GM18907 (cell line): ENCODE measurements around the gene AUNIP.

Experiments
- ATAC-seq: cut with Tn5 transposase; IDR thresholded peaks from one replicate; pipeline ENCODE4 v1.9.1; 2021; ENCODE audit warnings: mild to moderate bottlenecking, moderate library complexity; ENCODE audit not compliant: unreplicated experiment

AUNIP gene

GRCh38 chr1:25813071-25813733 lies 46.1 kb downstream of the AUNIP start:
- ATAC-seq: no peak

DNA sequence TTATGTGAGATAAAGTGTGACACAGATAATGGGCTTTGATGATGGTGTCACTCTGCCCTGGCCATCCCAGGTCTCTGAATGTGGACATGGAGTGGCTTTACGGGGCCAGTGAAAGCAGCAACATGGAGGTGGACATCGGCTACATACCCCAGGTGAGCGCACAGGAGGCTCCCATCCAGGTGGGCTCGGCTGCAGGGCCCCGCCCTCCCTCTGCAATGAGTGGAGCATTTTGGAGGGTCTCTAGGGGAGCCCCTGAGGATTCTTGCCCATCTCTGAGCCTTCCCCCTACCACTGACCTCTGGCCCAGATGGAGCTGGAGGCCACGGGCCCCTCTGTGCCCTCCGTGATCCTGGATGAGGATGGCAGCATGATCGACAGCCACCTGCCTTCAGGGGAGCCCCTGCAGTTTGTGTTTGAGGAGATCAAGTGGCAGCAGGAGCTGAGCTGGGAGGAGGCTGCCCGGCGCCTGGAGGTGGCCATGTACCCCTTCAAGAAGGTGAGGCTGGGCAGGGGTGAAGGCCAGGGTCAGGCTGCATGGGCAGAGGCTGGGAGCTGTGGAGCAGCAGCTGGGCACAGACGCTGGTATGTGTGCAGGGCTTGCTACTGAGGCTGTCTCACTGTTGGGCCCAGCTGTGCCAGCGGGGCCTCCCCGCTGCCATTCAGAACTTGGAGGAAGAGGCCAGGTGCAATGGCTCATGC lies 47.7 kb downstream of the AUNIP start:
- no peak for ATAC-seq

DNA sequence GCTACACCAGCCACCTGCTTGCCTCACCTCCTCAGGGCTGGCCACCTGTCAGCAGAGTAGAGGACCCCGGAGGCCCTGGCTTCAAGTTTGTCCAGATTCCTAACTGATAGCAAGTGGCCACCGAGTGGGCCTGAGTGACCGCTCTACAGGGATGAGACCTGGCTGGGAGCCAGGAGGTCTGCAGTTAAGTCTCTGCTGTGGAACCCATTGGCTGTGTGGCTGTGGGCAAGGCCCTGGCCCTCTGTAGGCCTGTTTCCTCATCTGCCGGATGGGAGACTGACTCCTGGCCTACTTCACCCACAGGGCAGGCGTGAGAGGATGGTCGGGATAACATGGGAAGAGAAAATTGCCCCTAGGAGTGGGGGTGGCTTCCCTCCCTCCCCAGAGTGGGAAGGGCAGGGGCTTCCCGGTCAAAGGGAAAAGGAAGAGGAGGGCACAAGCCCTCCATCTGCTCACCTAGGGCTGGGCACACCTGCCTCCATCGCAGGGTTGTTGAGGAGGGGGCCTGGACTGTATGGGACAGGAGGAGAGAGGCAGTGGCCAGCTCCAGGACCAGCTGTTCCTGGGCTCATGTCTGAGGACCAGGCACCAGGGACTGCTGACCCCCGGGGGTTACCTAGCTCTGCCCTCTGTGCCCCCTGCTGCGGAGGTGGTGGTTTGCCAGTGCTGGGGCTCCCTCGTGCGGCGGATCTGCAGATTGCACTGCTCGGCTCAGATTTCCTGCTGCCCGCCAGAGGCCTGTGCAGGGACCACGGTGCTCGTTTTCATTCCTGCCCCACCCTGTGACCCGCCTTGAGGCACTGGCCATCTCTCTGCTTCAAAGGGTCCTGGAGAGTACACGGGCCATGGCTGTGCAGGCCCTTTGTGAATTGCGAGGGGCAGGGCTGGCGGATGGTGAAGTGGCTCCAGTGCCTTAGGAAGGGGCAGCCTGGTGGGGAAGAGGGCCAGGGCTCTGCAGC lies 48.6 kb downstream of the AUNIP start:
- no peak for ATAC-seq

- no peak for ATAC-seq
These were observed 49.3 kb downstream of the AUNIP start for GRCh38 chr1:25809929-25810328.

GRCh38 chr1:25809283-25809926 lies 49.9 kb downstream of the AUNIP start:
- ATAC-seq: no peak

- no peak for ATAC-seq
These were observed 50.6 kb downstream of the AUNIP start for GRCh38 chr1:25808481-25809244.

DNA sequence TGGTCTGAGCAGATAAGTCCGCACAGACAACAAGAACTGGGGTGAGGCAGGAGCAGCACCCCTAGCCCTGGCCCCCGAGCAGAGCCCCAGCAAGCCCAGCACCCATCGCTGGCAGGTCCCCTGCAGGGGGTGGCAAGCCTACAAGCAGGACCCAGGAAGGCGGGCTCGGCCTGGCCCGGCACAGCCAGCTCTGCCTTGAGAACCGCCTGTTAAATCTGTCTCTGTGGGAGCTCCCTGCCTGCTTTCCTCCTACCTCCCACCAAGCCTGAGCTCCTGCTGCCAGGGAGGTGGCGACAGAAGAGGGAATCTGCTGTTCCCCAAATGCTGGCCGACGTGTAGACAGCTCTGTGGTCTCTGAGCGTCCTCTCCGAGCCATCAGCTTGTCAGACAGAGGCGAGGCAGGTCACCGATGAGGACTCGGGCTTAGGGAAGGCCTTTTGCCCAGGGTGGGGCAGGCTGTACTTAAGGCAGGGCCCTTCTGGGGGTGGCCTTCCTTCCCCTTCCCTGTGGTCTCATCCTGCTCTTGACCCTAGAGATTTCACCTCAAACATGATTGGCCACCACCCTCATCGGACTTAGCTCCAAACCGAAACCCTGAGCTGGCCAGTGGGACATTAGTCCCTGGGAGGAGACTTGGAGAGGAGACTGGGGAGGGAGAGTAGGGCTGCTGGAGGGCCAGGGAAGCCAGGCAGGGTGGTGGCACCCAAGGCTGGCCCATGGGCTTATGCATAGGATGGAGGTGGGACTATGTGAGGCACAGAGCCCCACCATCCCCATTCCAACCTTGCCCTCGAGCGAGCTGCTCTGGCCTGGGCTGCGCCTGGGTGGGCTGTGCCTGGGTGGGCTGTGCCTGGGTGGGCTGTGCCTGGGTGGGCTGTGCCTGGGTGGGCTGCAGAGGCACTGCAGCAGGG lies 51.5 kb downstream of the AUNIP start:
- no peak for ATAC-seq

DNA sequence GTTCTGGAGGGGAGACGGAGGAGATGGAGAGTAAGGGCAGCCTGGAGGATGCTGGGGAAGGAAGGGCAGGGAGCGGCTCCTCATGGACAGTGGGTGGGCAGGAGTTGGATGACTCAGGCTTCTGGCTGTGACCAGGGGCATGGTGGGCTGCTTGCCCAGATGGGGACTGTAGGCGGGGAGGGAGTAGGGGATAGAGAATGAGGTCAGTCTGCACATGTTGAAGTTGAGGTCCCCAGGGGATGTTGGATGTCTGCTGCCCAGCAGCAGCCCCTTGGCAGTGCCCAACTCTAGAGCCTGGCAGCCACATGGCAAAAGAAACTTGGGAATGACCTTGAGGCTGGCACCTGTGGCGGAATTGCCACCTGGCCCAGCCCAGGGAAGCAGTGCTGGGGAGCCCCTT lies 52.8 kb downstream of the AUNIP start:
- ATAC-seq: no peak

DNA sequence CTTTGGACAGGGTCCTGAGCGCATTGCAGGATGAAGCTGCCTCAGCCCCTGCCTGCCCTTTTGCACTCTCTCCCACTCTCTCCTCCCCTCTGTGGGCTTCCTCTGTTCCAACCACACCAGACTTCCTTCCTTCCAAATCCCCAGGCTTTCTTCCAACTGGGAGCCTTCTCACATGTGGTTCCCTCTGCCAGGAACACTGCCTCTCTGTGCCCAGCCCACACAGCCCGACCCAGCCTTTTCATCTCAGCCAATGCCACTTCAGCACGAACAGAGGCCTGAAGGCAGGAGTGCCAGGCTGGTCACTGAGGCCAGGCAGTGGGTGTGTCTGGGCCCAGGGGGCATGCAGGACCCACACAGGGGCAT lies 53.4 kb downstream of the AUNIP start:
- no peak for ATAC-seq

DNA sequence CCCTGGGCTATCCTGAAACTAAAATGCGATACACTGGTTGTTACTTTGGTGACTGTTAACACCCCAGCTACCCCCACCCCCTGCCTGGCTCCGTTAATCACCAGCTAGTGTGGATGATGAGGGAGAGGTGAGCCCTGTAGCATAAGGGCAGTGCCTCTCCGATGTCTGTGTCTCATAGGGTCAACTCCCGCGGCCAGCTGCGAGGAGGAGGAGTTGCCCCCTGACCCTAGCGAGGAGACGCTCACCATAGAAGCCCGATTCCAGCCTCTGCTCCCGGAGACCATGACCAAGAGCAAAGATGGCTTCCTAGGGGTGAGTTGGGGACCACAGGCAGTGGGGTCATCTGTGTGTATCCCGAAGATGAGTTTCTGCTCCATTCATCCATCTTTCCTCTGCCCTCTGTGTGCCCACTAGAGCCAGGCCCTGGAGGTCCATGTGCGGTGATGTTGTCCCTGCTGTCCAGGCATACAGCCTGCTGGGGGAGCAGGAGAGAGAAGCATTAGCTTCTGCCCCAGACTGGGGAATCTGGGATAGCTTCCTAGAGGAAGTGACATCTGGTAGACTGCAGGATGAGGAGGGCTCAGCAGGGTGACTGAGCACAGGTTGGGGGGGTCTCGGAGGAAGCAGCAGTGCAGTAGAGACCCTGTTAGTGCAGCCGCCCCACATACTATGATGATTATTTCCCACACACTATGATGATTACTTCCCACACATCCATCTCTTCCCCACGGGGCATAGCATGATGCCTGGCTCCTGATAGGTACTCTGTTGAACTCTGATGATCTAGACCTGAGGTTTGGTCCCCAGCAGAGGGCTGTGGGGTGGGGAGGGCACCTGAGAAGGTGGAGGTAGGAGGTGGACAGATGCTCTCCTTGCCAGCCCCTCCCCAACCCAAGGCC lies 54.0 kb downstream of the AUNIP start:
- ATAC-seq: no peak

GRCh38 chr1:25804244-25804963 lies 54.9 kb downstream of the AUNIP start:
- no peak for ATAC-seq

- ATAC-seq: no peak
These were observed 55.9 kb downstream of the AUNIP start for GRCh38 chr1:25803368-25803767.

DNA sequence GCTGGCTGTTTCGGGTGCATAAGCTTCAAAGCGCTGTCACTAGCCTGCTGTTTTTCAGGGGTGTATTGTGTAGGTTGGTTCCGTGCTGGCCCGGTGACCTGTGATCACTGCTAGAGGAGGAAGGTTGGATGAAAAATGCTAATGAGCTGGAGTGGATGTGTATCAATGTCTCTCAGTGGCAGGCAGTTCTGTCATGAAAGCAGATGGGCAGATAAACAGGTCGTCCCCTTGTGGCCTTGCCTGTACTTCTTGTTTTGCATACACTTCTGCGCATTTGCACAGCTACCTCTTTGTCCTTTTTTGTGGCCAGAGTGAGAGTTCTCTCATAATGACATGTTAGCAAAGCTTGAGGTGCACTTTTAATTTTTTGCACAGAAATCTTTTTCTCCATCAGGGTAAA lies 56.3 kb downstream of the AUNIP start:
- peak; percentile 53 for ATAC-seq

GRCh38 chr1:25800703-25801377 lies 58.4 kb downstream of the AUNIP start:
- no peak for ATAC-seq

DNA sequence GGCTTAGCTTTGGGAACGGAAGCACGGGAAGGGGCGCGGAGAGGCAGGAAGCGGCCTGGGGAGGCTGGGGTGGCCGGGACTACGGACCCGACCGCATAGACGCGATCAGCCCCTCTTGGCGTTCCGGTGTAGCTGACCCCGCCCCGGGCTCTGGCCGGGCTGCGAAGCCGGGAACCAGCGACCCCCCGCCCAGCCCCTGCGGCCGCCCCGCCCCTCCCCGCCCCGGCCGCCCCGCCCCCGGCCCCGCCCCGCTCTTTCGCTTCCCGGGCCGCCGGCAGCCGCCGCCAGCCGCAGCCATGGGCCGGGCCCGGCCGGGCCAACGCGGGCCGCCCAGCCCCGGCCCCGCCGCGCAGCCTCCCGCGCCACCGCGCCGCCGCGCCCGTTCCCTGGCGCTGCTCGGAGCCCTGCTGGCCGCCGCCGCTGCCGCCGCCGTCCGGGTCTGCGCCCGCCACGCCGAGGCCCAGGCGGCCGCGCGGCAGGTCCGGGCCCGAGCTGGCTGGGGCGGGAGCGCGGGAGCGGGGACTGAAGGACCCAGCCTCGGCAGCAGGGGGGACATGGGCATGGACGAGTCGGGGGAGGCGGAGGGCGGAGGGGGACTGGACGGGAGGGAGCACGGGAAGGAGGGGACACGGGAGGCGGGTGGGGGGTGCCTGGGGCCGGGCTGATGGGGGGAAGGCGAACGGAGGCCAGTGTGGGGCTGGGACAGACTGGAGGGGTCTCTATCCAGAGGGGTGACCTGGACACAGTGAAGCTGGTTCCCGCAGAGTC lies 59.1 kb downstream of the AUNIP start, which contains the start of gene SELENON:
SELENON (plus strand) TSS at position 259 of the 768 bp plus-strand sequence; CDS start at position 297, 38 bp downstream.
- no peak for ATAC-seq

DNA sequence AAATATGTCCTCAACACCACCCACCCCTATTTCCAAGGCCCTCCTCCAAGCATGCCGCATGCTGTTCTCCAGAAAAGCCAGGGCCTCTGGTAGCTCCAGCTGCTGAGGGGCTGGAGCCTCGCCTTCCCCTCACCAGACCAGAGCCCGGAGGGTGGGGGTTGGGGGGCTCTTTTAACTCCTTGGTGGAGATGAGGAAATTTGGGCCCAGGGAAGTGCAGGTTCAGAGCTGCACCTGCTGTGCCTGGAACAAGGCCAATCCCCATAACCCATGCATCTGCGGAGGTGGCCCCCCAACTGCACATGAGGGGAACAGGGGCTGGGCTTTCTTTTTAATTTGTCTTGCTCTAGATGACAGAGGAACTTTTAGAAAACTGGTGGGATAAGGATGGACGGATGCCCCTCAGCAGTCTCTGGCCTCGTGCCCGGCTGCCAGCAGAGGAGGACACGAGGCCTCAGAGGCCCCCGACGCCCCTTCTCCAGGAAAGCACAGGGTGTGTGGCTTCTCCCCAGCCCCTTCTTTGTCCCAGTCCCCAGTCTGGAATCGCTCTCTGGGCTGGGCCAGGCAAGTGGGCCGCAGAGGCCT lies 59.8 kb downstream of the AUNIP start:
- ATAC-seq: no peak
